Measurements from ENCODE around the gene SGPP1. TPM values are rescaled to one million over a fixed set of nuclear protein-coding genes. Genes with fewer than 3 reads are reported as not detected.

SGPP1 gene
- total RNA-seq, 2 experiments from 2014 or later = 21.0 to 35.4 TPM

GRCh38 chr14:63764620-63765139 is 36.8 kb upstream of the SGPP1 start:
- H3K4me1 ChIP-seq (ENCODE audit: insufficient read depth, low read length, poor library complexity, severe bottlenecking) = peaks cover 4% of the 10 kb centered on the region
- DNase-seq (ENCODE audit: low spot score) = no peak
- intact Hi-C loops (cut with micrococcal nuclease; ENCODE audit: unreplicated experiment) = no loop called here
- BruUV-seq (replicated peaks) = no TSS peak
- H3K4me2 ChIP-seq (ENCODE audit: low read length) = no peak overlapping the region
- POLR2A ChIA-PET = interaction anchor here (0.6 to 1.3 kb wide), 3 partner anchors 18 to 1089 kb away, joined by 3 to 5 read pairs (median 3); no protein-coding TSS in a partner anchor
- no peaks in the 10 kb centered on the region for H3K36me3 ChIP-seq (ENCODE audit: insufficient read depth, low read length)
- TF ChIP-seq CTCF (conservative IDR thresholded peaks at IDR 0.05; ENCODE audit: low read length) = no peak
- TF ChIP-seq EZH2phosphoT487 (IDR thresholded peaks at IDR 0.05; ENCODE audit: borderline replicate concordance, low read depth, low read length) = no peak
- no peak overlapping the region for H2AFZ ChIP-seq (ENCODE audit: low read length)
- H3K4me3 ChIP-seq (ENCODE audit: low read depth, low read length, poor library complexity, severe bottlenecking) = no peak overlapping the region
- H3K79me2 ChIP-seq (ENCODE audit: insufficient read depth, low read depth, low read length) = no peaks in the 10 kb centered on the region
- no peak overlapping the region for H3K27ac ChIP-seq (ENCODE audit: low read depth, low read length, poor library complexity, severe bottlenecking)
- H3K9me3 ChIP-seq (ENCODE audit: low read length) = no peaks in the 10 kb centered on the region
- no peaks in the 10 kb centered on the region for H4K20me1 ChIP-seq (ENCODE audit: insufficient read depth, low read length)
- CTCF ChIA-PET (ENCODE audit: unreplicated experiment) = no interaction called here
- no peaks in the 10 kb centered on the region for H3K9me2 ChIP-seq (ENCODE audit: insufficient read depth, low read length)

- no TSS peak for BruUV-seq (replicated peaks)
- DNase-seq (ENCODE audit: low spot score) = no peak
- no peak overlapping the region for H3K27ac ChIP-seq (ENCODE audit: low read depth, low read length, poor library complexity, severe bottlenecking)
- POLR2A ChIA-PET = interaction anchor here (0.6 to 1.3 kb wide), 3 partner anchors 39 to 1088 kb away, joined by 3 to 5 read pairs (median 3); no protein-coding TSS in a partner anchor
- no peak overlapping the region for H3K4me2 ChIP-seq (ENCODE audit: low read length)
- intact Hi-C loops (cut with micrococcal nuclease; ENCODE audit: unreplicated experiment) = no loop called here
- H4K20me1 ChIP-seq (ENCODE audit: insufficient read depth, low read length) = no peaks in the 10 kb centered on the region
- H2AFZ ChIP-seq (ENCODE audit: low read length) = no peak overlapping the region
- no peaks in the 10 kb centered on the region for H3K79me2 ChIP-seq (ENCODE audit: insufficient read depth, low read depth, low read length)
- H3K9me2 ChIP-seq (ENCODE audit: insufficient read depth, low read length) = no peaks in the 10 kb centered on the region
- H3K4me1 ChIP-seq (ENCODE audit: insufficient read depth, low read length, poor library complexity, severe bottlenecking) = peaks cover 10% of the 10 kb centered on the region
- no peaks in the 10 kb centered on the region for H3K9me3 ChIP-seq (ENCODE audit: low read length)
- CTCF ChIA-PET (ENCODE audit: unreplicated experiment) = no interaction called here
- H3K4me3 ChIP-seq (ENCODE audit: low read depth, low read length, poor library complexity, severe bottlenecking) = no peak overlapping the region
- TF ChIP-seq EZH2phosphoT487 (IDR thresholded peaks at IDR 0.05; ENCODE audit: borderline replicate concordance, low read depth, low read length) (no peak), CTCF (conservative IDR thresholded peaks at IDR 0.05; ENCODE audit: low read length) (no peak)
- no peaks in the 10 kb centered on the region for H3K36me3 ChIP-seq (ENCODE audit: insufficient read depth, low read length)
These were observed 36.2 kb upstream of the SGPP1 start for GRCh38 chr14:63764103-63764502.

GRCh38 chr14:63761351-63762117 is 33.7 kb upstream of the SGPP1 start:
- Histone ChIP-seq H4K20me1 (ENCODE audit: insufficient read depth, low read length) (no peaks in the 10 kb centered on the region), H3K4me2 (ENCODE audit: low read length) (no peak overlapping the region), H3K27ac (ENCODE audit: low read depth, low read length, poor library complexity, severe bottlenecking) (no peak overlapping the region), H3K9me2 (ENCODE audit: insufficient read depth, low read length) (no peaks in the 10 kb centered on the region), H3K4me1 (ENCODE audit: insufficient read depth, low read length, poor library complexity, severe bottlenecking) (peaks cover 10% of the 10 kb centered on the region), H3K4me3 (ENCODE audit: low read depth, low read length, poor library complexity, severe bottlenecking) (no peak overlapping the region), H3K36me3 (ENCODE audit: insufficient read depth, low read length) (no peaks in the 10 kb centered on the region), H2AFZ (ENCODE audit: low read length) (no peak overlapping the region), H3K9me3 (ENCODE audit: low read length) (no peaks in the 10 kb centered on the region), H3K79me2 (ENCODE audit: insufficient read depth, low read depth, low read length) (no peaks in the 10 kb centered on the region)
- ChIA-PET CTCF (ENCODE audit: unreplicated experiment) (no interaction called here), POLR2A (no interaction called here)
- BruUV-seq (replicated peaks) = no TSS peak
- DNase-seq (ENCODE audit: low spot score) = no peak
- intact Hi-C loops (cut with micrococcal nuclease; ENCODE audit: unreplicated experiment) = no loop called here
- no peak for TF ChIP-seq CTCF (conservative IDR thresholded peaks at IDR 0.05; ENCODE audit: low read length)
